ENCODE results near the gene KANK2.

Gene KANK2

GRCh38 chr19:11226716-11227166, 29.4 kb upstream of the KANK2 start:
- H3K36me3 ChIP-seq = no peaks in the 10 kb centered on the region
- H3K27me3 ChIP-seq = no peaks in the 10 kb centered on the region
- no peaks in the 10 kb centered on the region for H3K4me1 ChIP-seq
- H3K4me3 ChIP-seq = no peak overlapping the region
- H3K9ac ChIP-seq = no peak overlapping the region
- TF ChIP-seq Cebpa-rat (IDR thresholded peaks at IDR 0.05) = no peak
- H4K20me1 ChIP-seq = no peaks in the 10 kb centered on the region
- H3K27ac ChIP-seq = no peak overlapping the region
- H3K4me2 ChIP-seq = no peak overlapping the region
- H3K9me3 ChIP-seq = 0 out of 2 replicates have a peak, but pooled peaks cover under 1% of the 10 kb centered on the region

- Histone ChIP-seq H3K4me3 (no peak overlapping the region), H3K4me2 (no peak overlapping the region), H3K4me1 (no peaks in the 10 kb centered on the region), H3K36me3 (no peaks in the 10 kb centered on the region), H3K27me3 (no peaks in the 10 kb centered on the region), H4K20me1 (no peaks in the 10 kb centered on the region), H3K9me3 (peaks cover 10% of the 10 kb centered on the region), H3K27ac (no peak overlapping the region), H3K9ac (no peak overlapping the region)
- TF ChIP-seq Cebpa-rat (IDR thresholded peaks at IDR 0.05) = no peak
These were observed 28.5 kb upstream of the KANK2 start for GRCh38 chr19:11225815-11226214.

GRCh38 chr19:11225172-11225571, 27.8 kb upstream of the KANK2 start:
- H3K4me1 ChIP-seq = no peaks in the 10 kb centered on the region

GRCh38 chr19:11224429-11224828, 27.1 kb upstream of the KANK2 start:
- Histone ChIP-seq H3K9me3 (peaks cover 13% of the 10 kb centered on the region), H3K9ac (no peak overlapping the region), H3K4me2 (no peak overlapping the region), H3K27ac (no peak overlapping the region), H4K20me1 (no peaks in the 10 kb centered on the region), H3K4me3 (no peak overlapping the region), H3K36me3 (no peaks in the 10 kb centered on the region), H3K4me1 (no peaks in the 10 kb centered on the region), H3K27me3 (no peaks in the 10 kb centered on the region)
- TF ChIP-seq Cebpa-rat (IDR thresholded peaks at IDR 0.05) = no peak

More at GRCh38 chr19:11225172-11225571, 27.8 kb upstream of the KANK2 start:
- H3K36me3 ChIP-seq = no peaks in the 10 kb centered on the region
- no peak overlapping the region for H3K9ac ChIP-seq
- no peak overlapping the region for H3K27ac ChIP-seq
- no peak for TF ChIP-seq Cebpa-rat (IDR thresholded peaks at IDR 0.05)
- no peaks in the 10 kb centered on the region for H3K27me3 ChIP-seq
- H3K4me3 ChIP-seq = no peak overlapping the region
- no peak overlapping the region for H3K4me2 ChIP-seq
- H4K20me1 ChIP-seq = no peaks in the 10 kb centered on the region
- peaks cover 13% of the 10 kb centered on the region for H3K9me3 ChIP-seq

- Histone ChIP-seq H3K4me1 (no peaks in the 10 kb centered on the region), H3K27ac (no peak overlapping the region), H3K9me3 (peaks cover 13% of the 10 kb centered on the region), H3K9ac (no peak overlapping the region), H3K4me3 (no peak overlapping the region), H3K36me3 (no peaks in the 10 kb centered on the region), H4K20me1 (no peaks in the 10 kb centered on the region), H3K4me2 (no peak overlapping the region), H3K27me3 (no peaks in the 10 kb centered on the region)
- no peak for TF ChIP-seq Cebpa-rat (IDR thresholded peaks at IDR 0.05)
These were observed 25.9 kb upstream of the KANK2 start for GRCh38 chr19:11223200-11223599.

GRCh38 chr19:11221082-11221598, 23.8 kb upstream of the KANK2 start:
- Histone ChIP-seq H3K27ac (no peak overlapping the region), H4K20me1 (no peaks in the 10 kb centered on the region), H3K9me3 (peaks cover 13% of the 10 kb centered on the region), H3K4me1 (no peaks in the 10 kb centered on the region), H3K36me3 (no peaks in the 10 kb centered on the region), H3K27me3 (no peaks in the 10 kb centered on the region), H3K9ac (no peak overlapping the region), H3K4me3 (no peak overlapping the region), H3K4me2 (no peak overlapping the region)
- no peak for TF ChIP-seq Cebpa-rat (IDR thresholded peaks at IDR 0.05)

- H3K9me3 ChIP-seq = no peaks in the 10 kb centered on the region
- no peak overlapping the region for H3K4me3 ChIP-seq
- no peaks in the 10 kb centered on the region for H4K20me1 ChIP-seq
- H3K36me3 ChIP-seq = no peaks in the 10 kb centered on the region
- no peaks in the 10 kb centered on the region for H3K4me1 ChIP-seq
- no peak overlapping the region for H3K4me2 ChIP-seq
- H3K27ac ChIP-seq = no peak overlapping the region
- TF ChIP-seq Cebpa-rat (IDR thresholded peaks at IDR 0.05) = no peak
- no peak overlapping the region for H3K9ac ChIP-seq
- H3K27me3 ChIP-seq = no peaks in the 10 kb centered on the region
These were observed 17.0 kb upstream of the KANK2 start for GRCh38 chr19:11214387-11214786.

- H3K9me3 ChIP-seq = no peaks in the 10 kb centered on the region
- peaks cover 9% of the 10 kb centered on the region for H3K4me1 ChIP-seq
- peaks cover 29% of the 10 kb centered on the region; the same call in 1 of the 2 replicates for H4K20me1 ChIP-seq
- no peaks in the 10 kb centered on the region for H3K27me3 ChIP-seq
- no peak overlapping the region for H3K9ac ChIP-seq
- H3K4me2 ChIP-seq = no peak overlapping the region
- no peak for TF ChIP-seq Cebpa-rat (IDR thresholded peaks at IDR 0.05)
- H3K4me3 ChIP-seq = no peak overlapping the region
- H3K36me3 ChIP-seq = no peaks in the 10 kb centered on the region
- no peak overlapping the region for H3K27ac ChIP-seq
These were observed 13.2 kb upstream of the KANK2 start for GRCh38 chr19:11210656-11210928.

GRCh38 chr19:11209839-11210655, 12.7 kb upstream of the KANK2 start:
- no peak overlapping the region for H3K9ac ChIP-seq
- no peaks in the 10 kb centered on the region for H3K9me3 ChIP-seq
- no peak overlapping the region for H3K4me3 ChIP-seq
- peaks cover 14% of the 10 kb centered on the region for H3K4me1 ChIP-seq
- no peak overlapping the region for H3K4me2 ChIP-seq
- no peaks in the 10 kb centered on the region for H3K36me3 ChIP-seq
- H3K27me3 ChIP-seq = no peaks in the 10 kb centered on the region
- H4K20me1 ChIP-seq = peaks cover 29% of the 10 kb centered on the region; the same call in 1 of the 2 replicates
- no peak for TF ChIP-seq Cebpa-rat (IDR thresholded peaks at IDR 0.05)
- H3K27ac ChIP-seq = no peak overlapping the region

- no peaks in the 10 kb centered on the region for H3K27me3 ChIP-seq
- H3K4me1 ChIP-seq = peaks cover 26% of the 10 kb centered on the region
- no peak overlapping the region for H3K27ac ChIP-seq
- H3K4me3 ChIP-seq = no peak overlapping the region
- H3K9me3 ChIP-seq = no peaks in the 10 kb centered on the region
- no peaks in the 10 kb centered on the region for H3K36me3 ChIP-seq
- H3K4me2 ChIP-seq = no peak overlapping the region
- TF ChIP-seq Cebpa-rat (IDR thresholded peaks at IDR 0.05) = no peak
- H3K9ac ChIP-seq = no peak overlapping the region
- H4K20me1 ChIP-seq = peaks cover 34% of the 10 kb centered on the region; the same call in 1 of the 2 replicates
These were observed 11.5 kb upstream of the KANK2 start for GRCh38 chr19:11208561-11209471.
